GM19035 (cell line): Measurements from ENCODE around the gene DPP6.
"Not testable (repeated sequence)": the region's sequence is repeated elsewhere in the genome, so short reads cannot be mapped to it uniquely, and the experiment has no call there.

Experiments
- ATAC-seq: cut with Tn5 transposase; IDR thresholded peaks from one replicate; pipeline ENCODE4 v1.9.1; 2021; ENCODE audit not compliant: unreplicated experiment

DPP6 gene

DNA sequence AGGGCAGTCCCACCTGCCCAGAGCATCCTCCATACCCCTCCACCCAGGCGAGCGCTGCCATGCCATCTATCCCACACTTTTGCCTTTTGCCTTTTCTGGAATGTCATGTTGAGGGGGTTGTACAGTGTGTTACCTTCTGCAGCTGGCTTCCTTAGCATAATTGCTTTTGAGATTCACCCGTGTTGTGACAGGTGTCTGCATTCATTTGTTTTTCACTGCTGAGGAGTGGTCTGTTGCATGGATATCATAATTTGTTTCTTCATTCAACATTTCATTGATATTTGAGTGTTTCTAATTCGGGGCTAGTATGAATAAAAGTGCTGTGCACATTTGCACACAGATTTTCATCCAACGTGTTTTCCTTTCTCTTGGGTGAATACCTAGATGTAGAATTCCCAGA is 596.8 kb downstream of the DPP6 start:
- no peak for ATAC-seq

DNA sequence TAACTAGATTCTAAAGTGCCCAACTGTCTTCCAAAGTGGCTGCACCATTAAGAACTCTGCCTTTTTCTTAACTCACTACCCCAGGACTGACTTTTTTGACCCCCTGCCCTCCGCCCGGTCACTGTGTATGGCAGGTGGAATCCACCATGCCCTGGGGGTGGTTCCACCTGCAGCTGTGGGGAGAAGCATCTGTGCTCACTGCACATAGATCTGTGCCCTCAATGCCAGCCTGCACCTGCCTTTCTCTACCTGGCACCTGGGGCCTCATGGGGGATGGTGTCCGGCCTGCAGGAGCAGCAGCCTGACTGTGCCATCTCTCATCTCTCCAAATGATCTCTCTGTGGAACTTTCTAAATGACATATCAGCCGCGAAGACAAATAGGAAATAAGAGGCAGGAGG is 597.2 kb downstream of the DPP6 start:
- no peak for ATAC-seq

DNA sequence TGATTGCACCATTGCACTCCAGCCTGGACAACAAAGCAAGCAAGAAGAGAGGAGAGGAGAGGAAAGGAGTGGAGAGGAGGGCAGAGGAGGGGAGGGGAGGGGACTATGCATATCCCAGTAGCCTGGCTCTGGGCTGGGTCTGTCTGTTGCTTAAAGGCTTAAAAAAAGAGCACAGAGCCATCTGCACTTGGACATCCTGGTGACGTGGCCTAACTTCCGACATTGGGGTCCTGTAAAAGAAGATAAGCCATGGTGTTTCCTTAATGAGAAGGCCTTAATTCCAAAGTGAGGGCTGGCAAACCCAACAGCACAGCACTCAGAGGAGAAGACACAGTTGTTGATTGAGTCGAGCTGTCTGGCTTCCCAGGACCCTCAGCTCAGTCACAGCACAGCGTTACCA is 598.1 kb downstream of the DPP6 start:
- no peak for ATAC-seq

DNA sequence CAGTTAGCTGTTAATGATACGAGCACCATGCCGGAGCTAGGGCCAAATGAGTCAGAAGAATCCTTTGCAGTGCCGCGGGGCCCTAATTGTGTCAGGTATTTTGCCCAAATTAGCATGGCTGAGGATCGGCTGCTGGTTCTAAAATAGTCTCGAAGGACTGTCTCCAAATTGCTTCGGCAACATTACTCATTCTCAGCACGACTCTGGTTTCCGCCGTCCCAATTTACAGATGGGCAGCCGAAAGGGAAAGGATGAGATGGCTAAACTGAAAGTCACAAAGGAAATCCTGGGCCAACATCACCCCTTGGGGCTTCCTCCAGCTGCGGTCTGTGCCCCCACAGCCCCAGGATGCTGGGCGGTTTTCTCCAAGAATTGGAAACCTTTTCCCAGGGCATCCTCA is 599.3 kb downstream of the DPP6 start:
- no peak for ATAC-seq

DNA sequence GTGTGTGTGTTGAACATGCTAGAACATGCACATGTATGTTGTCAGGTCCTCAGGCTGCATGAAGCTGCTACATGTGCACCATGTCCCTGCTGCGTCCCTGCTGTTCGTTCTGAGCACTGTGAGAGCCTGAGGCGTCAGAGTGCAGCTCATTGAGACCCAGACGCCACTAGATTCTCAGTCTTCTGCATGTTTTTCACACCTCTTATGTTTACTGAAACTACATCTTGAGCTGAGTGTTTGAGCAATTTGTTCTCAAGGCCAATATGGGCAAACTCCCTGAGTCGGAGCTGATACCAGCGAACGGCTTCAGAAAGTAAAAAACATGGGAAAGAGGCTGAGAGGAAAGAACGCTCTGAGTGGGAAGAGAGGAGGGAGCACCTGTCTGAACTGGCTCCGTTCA is 600.4 kb downstream of the DPP6 start:
- ATAC-seq, result no peak

DNA sequence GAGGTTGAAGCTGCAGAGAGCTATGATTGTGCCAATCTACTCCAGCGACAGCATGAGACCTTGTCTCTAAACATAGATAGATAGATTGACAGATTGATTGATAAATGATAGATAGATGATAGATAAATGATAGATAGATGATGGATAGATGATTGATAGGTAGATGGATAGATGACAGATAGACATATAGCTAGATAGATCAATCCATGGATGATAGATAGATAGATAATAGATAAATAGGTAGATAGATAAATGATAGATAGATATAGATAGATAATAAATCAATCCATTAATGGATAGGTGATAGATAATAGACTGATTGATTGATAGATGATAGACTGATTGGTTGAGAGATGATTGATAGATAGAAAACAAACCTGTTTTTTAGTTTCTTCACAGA is 601.1 kb downstream of the DPP6 start:
- no peak for ATAC-seq

DNA sequence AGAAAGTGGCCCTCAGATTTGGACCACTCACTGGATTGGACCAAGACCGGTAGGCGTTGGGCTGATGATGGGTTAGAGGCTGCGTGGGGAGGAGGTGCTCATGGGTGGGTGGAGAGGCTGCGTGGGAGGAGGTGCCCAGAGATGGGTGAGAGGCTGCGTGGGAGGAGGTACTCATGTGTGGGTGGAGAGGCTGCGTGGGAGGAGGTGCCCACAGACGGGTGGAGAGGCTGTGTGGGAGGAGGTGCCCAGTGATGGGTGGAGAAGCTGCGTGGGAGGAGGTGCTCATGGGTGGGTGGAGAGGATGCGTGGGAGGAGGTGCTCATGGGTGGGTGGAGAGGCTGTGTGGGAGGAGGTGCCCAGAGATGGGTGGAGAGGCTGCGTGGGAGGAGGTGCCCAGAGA is 604.4 kb downstream of the DPP6 start:
- ATAC-seq, result no peak

DNA sequence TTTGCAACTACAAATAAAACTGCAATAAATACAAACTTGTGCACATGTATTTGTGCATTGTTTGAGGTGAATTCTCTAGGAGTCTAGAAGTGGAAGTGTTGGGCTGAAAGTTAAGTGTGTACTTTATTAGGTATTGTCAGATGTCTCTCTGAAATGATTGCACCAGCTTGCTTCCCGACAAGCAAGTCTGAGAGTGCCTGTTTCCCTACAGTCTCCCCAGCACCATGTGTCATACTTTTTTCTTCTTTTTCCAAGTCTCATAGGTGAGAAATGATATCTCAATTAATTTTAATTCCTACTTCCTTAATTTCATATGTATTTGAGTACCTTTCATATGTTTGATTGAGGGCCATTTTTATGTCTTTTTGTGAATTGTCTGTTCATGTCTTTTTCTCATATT is 614.6 kb downstream of the DPP6 start:
- no peak for ATAC-seq

DNA sequence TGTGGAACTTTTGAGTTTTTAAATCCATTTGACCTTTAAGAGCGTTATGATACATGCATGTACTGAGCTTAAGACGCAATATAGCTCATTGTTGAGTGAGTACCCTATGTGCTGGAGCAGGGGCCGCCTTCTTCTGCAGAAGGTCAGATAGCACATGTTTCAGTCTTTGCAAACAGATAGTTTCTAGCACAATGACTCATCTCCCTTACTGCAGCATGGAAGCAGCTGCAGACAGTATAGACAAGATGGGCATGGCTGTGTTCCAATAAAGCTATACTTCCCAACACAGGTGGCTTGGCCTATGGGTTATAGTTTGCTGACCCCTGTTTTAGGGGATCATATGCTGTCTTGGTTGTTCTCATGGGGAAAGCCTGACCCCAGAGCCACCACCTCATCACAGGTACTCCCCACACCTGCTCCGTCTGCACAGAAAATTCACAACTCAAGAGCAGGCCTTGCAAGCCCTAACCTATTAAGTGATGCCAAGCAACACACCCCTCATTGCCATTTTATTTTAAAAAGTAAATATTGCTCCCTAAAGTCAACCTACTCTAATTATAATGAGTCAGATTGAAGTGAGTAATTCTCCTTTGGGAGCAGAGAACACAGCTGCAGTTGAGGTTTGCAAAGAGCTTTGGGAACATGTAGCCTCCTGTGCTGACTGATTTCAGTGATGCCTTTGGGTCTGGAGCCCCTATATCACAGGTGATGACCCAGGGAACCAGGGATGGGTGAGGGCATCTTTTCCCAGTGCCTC is 620.6 kb downstream of the DPP6 start:
- ATAC-seq, result no peak

DNA sequence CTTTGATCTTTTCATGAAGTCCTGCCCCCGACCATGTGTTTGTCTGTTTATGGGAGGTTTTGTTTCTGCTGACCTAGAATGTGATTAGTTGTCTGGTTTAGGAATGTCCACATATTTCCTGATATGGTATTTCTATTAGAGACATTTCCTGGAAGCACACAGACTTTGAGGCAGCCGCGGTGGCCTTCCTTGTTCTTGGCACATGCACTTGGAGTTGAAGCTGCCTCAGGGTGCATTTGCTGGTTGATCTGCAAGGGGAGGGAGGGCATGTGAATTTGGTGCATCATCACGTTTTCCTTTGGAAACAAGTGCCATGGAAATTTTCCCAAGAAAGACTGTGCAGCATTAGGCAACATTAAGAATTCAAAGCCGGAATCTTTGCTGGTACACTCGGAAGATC is 622.0 kb downstream of the DPP6 start:
- ATAC-seq, result no peak

DNA sequence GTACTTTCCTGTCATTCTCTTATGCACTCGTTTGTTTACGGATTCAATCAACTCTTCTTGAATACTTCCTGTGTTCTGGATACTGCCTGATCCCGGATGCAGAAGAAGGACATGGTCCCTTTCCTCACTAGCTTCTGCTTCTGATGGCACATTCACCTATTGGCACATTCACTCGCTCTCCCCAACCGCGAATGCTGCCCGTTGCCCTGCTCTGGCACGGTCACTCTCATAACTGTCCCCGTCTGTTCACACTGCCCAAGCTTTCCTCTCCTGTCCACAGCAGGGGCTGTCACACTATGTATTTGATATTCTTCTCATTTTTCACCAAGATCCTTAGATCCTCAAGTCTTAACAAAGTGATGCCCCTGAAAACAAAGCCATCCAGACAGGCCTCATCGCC is 623.4 kb downstream of the DPP6 start:
- ATAC-seq, result no peak

DNA sequence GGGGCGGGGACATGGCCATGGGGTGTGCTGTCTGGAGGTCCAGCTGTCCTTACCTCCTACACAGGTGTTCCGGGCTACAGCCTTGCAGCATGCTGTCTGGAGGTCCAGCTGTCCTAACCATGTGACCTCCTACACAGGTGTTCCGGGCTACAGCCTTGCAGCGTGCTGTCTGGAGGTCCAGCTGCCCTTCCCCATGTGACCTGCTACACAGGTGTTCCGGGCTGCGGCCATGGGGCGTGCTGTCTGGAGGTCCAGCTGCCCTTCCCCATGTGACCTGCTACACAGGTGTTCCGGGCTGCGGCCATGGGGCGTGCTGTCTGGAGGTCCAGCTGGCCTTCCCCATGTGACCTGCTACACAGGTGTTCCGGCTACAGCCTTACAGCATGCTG is 623.8 kb downstream of the DPP6 start:
- ATAC-seq, result not testable (repeated sequence)

DNA sequence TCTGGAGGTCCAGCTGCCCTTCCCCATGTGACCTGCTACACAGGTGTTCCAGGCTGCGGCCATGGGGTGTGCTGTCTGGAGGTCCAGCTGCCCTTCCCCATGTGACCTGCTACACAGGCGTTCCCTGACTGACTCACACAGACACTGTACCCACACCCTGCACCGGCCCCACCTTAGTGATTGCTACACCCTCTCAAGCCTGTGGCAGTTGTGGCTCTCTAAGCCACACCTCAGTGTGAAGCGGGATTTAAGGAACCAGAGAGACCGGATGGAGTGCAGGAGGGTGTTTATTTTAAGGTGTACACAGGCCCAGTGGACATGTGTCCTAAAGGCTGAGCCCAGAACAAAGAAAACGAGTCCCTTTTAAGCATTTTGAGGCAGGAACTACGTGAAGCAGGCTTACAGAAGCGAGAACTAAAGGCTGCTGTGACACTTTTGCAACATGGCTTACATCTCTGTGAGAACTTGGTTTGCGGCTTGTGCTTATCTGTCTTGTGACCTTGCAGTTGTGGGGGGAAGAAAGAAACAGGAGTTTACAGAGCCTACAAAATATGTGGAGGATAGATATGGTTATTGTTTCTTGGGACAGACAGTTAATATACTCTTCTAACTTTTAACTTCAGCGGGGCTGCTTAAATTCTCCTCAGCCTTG is 624.4 kb downstream of the DPP6 start:
- no peak for ATAC-seq

DNA sequence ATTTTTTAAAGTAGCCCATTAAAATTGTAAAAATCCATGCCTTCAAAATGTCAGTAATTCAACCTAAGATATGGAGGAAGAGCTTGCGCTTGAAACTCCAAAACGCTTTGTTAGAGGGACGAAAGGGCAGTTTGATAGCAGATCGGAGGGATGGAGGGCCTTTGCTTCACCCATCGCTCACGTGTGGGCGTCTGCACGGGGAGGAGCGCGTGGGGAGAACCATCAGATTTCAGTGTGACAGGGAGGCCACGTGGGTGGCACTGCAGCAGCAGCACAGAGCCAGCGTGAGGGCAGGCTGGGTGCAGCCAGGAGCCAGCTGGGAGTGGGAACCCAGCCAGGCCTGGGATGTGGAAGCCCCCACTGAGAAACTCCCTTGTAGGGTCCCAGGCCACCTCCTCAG is 625.3 kb downstream of the DPP6 start:
- no peak for ATAC-seq

DNA sequence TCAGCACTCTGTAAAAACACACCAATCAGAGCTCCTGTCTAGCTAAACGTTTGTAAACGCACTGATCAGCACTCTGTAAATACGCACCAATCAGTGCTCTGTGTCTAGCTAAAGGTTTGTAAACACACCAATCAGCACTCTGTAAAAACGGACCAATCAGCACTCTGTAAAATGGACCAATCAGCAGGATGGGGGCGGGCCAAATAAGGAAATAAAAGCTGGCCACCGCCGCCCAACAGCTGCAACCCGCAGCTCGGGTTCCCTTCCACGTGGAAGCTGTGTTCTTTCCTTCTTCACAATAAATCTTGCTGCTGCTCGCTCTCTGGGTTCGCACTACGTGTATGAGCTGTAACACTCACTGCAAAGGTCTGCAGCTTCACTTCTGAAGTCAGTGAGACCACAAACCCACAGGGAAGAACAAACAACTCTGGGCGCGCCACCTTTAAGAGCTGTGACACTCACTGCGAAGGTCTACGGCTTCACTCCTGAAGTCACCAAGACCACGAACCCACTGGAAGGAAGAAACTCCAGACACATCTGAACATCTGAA is 625.9 kb downstream of the DPP6 start:
- not testable (repeated sequence) for ATAC-seq

DNA sequence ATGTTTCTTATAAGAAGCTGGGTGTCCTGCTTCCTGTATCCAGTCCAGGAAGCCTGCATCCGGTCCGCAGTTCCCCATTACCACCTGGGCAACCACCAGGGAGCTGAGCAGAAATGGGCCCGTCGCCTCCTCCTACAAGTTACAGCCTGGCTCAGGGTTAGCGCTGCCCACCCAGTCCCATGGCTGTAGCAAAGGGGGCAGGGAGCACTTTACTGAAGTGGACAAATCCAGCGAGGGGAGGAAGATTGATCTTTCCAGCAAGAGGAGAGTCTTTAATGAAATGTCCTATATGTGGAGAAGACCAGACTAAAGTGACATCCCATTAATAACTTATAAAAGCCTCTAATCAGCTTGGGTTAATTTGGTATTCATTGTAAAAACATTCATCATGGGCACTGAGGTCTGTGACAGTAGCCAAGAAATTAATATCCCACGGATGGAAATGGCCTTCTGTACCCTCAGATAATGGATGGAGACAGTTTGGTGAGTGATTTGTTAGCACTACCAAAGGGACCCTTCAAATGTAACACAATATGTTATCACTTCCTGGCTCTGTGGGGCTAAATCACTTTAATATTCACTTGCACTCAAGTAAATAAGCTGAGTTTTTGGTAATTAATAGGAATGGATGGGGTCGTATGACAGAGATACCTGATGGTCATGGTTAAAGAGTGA is 627.3 kb downstream of the DPP6 start:
- no peak for ATAC-seq

DNA sequence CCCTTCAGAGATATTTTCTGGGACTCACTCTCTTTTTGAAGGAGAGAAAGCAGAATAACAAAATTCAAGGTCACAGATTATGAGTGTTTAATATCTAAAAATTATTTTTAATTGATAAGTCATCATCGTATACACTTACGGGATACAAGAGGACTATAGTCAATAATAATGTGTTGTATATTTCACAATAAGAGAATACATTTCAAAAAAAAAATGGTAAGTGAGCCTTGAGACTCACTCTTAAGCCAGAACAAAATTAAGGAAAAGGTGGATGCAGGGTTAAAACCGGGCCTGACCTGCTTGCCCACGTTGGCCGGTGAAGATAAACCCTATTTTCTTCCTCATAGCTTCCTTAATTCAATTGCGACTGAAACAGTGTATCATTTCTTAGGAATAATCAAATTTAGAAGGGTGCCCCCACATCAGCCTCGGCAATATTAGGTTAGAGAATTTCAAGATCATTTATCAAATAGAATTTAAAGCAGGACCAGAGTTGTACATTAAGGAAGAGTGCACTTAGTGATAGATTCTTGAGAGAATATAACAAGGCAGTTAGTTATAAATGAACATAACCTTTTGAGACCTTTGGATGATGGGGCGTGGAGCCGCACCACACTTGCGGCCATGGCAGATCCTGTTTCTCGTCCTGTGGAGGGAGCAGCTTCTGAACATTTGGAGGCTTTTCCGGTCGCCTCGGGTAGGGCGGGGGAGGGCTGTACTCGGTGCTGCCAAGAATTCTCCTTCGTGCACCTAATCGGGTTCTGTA is 628.9 kb downstream of the DPP6 start:
- ATAC-seq, result no peak

DNA sequence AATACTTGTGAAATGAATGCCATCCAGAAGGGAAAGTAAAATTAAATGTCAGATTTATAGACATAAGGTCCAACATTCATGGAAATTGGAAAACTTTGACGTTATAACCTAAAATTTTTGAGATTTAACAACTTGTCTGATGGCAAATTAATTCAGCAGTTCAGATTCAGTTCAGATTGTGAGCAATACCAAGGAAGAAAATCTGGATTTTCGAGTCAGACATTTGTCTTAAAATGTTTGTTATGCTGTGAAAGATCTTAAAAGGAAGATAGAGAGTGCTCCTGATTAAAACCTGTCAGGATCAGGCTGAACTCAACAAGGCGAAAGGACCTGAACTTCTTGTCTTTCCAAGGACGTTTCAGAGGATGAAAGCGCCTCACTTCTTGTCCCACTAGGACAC is 629.8 kb downstream of the DPP6 start:
- no peak for ATAC-seq

DNA sequence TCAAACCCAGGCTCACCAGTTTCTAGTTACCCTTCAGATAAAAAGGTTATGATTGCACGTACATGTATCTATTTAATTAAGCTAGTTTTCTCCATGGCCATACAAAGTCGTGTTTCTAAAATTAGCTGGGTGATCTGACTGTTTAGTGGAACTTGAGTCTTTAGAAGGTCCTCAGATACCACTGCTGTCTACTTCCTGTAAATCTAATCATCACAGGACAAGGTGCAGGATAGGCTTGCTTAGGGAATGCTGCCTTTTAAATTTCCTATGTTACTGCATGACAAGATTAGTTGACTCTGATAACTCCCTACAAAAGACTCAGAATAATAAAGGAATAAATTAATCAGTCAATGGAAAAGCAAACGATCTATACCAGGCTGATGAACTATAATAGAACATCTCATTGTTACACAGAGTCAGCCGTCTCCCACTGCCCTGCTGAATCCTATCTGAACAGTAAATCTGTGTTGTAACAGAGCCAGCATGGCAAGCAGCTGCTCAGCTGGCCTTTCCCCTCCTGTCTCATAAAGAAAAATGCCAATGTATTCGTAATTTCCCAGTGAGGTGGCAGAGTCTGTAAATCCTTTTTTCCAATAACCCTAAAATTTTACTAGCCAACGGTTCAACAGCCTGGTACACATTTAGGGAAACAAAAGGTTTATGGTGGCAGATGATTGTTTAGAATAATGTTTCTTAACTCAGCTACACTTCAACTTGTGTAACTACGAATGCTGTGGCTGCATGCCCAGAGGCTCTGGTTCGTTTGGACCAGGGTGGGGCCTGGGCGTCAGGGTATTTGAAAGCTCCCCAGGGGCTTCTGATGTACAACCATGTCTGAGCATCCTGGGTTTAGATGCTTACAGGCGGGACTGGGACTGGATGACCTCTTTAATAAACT is 632.7 kb downstream of the DPP6 start:
- ATAC-seq, result no peak

DNA sequence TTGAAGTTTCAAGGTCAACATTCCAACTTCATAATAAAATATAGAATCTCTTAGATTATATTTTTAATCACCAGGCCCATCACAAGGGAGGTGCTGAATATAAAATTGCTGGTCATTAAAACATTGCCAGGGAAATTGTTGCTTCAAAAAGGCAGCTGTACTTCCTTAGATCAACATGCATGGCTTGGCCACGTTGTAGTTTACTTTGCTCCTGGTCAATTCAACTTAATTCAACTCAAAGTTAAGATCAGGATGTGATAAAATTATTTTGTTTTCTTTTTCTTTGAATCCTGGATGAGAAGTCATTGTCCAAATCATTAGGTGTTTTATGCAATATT is 633.3 kb downstream of the DPP6 start:
- ATAC-seq, result no peak
